Type B pancreatic cell (in vitro differentiated cells): Measurements from ENCODE around the gene KNSTRN. TPM values are rescaled to one million over a fixed set of nuclear protein-coding genes. Genes with fewer than 3 reads are reported as not detected.

Source experiments
- DNase-seq: peaks from one replicate; pipeline ENCODE4 v3.0.0; 2021; ENCODE audit warnings: mixed read lengths; ENCODE audit not compliant: unreplicated experiment; ENCODE audit errors: extremely low spot score
- H3K27ac Mint-ChIP-seq: 2 replicates; pipeline ENCODE4 v1.8.0; 2021; ENCODE audit warnings: mild to moderate bottlenecking, mixed read lengths
- H3K27me3 Mint-ChIP-seq: 2 replicates; pipeline ENCODE4 v1.8.0; 2021; ENCODE audit warnings: mixed read lengths
- H3K36me3 Mint-ChIP-seq: 2 replicates; pipeline ENCODE4 v1.8.0; 2021; ENCODE audit warnings: mixed read lengths
- H3K4me1 Mint-ChIP-seq: one replicate; pipeline ENCODE4 v1.8.0; 2021; ENCODE audit warnings: mixed read lengths; ENCODE audit not compliant: unreplicated experiment
- H3K4me3 Mint-ChIP-seq: 2 replicates; pipeline ENCODE4 v1.8.0; 2021; ENCODE audit warnings: mild to moderate bottlenecking, mixed read lengths
- H3K9me3 Mint-ChIP-seq: 2 replicates; pipeline ENCODE4 v1.8.0; 2021; ENCODE audit warnings: mixed read lengths
- CTCF ChIP-seq: fragments of 200-600 bp; sonication (generic); conservative IDR thresholded peaks from 2 replicates; pipeline ENCODE4 v1.5.0; 2021; ENCODE audit warnings: antibody characterized with exemption, mild to moderate bottlenecking
- total RNA-seq: library from RNA; stranded (reverse); gene quantifications from 2 replicates; pipeline ENCODE4 v1.2.1, GENCODE V29; 2021; ENCODE audit warnings: low replicate concordance

Gene KNSTRN
- total RNA-seq, 1 donor from 2014 or later = 52.2 TPM

DNA sequence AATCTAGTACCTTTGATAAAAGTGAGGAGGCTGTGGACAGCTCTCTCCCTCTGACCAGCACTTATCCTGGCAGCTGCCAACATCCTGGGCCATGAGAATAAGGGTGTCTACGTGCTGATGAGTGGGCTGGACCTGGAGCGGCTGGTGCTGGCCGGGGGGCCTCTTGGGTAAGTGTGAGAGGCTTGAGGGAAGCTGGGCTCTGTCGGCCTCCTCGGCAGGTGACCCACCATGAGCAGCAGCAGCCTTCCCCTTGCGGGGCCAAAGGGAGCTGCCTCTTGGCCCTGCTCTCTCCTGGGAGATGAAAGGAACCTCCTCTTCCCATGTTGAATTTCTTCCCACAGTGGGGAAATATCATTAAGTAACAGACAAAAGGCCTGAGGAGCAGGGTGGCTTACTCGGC, 32.3 kb downstream of the KNSTRN start:
- no peak for DNase-seq
- Mint-ChIP-seq H3K9me3 (no peaks in the 10 kb centered on the region), H3K27me3 (no peaks in the 10 kb centered on the region), H3K4me1 (no peaks in the 10 kb centered on the region), H3K36me3 (peaks cover 26% of the 10 kb centered on the region), H3K27ac (no peak overlapping the region), H3K4me3 (no peak overlapping the region)
- no peak for TF ChIP-seq CTCF

DNA sequence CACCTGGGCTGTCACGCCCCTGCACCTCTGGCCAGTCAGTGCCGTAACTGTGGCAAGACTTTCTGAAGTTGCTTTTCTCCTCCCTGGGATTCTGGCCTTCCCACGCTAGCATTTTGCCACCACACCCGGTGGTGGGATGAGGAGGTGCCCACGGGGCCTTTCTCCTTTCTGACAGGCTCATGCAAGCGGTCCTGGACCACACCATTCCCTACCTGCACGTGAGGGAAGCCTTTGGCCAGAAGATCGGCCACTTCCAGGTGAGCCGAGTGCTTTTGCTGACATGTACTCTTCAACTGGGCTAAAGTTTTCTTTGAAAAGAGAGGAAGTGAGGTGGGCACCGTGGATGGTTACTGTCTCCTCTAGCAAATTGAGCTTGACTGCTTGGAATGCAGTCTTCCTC, 32.7 kb downstream of the KNSTRN start:
- Mint-ChIP-seq H3K4me1 (no peaks in the 10 kb centered on the region), H3K4me3 (no peak overlapping the region), H3K27me3 (no peaks in the 10 kb centered on the region), H3K36me3 (peaks cover 26% of the 10 kb centered on the region), H3K27ac (no peak overlapping the region), H3K9me3 (no peaks in the 10 kb centered on the region)
- DNase-seq = no peak
- no peak for TF ChIP-seq CTCF

DNA sequence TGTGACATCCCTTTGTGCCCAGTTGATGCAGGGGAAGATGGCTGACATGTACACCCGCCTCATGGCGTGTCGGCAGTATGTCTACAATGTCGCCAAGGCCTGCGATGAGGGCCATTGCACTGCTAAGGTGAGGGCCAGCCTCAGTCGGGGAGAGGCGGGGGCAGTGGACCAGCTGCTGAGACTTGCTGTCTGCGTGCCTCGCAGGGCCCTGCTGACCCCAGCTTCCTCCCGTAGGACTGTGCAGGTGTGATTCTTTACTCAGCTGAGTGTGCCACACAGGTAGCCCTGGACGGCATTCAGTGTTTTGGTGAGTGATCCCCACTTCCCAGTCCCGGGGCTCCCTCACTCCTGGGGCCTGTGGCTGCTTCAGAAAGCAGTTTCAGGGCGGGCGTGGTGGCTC, 33.5 kb downstream of the KNSTRN start:
- Mint-ChIP-seq H3K27ac (no peak overlapping the region), H3K4me3 (no peak overlapping the region), H3K9me3 (no peaks in the 10 kb centered on the region), H3K4me1 (peaks cover 3% of the 10 kb centered on the region), H3K27me3 (no peaks in the 10 kb centered on the region), H3K36me3 (peaks cover 22% of the 10 kb centered on the region)
- no peak for DNase-seq
- TF ChIP-seq CTCF = no peak

DNA sequence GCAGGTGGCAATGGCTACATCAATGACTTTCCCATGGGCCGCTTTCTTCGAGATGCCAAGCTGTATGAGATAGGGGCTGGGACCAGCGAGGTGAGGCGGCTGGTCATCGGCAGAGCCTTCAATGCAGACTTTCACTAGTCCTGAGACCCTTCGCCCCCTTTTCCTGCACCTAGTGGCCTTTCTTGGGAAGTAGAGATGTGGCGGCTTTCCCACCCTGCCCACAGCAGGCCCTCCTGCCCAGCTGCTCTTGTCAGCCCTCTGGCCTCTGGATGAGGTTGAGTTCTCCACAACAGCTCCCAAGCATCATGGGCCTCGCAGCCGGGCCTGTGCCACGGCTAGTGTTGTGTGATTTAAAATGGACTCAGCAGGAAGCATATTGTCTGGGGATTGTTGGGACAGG, 35.6 kb downstream of the KNSTRN start:
- Mint-ChIP-seq H3K27me3 (no peaks in the 10 kb centered on the region), H3K27ac (no peak overlapping the region)

GRCh38 chr15:40420071-40420713, 37.7 kb downstream of the KNSTRN start:
- DNase-seq = no peak
- Mint-ChIP-seq H3K27ac (no peak overlapping the region), H3K4me1 (peaks cover 9% of the 10 kb centered on the region), H3K9me3 (no peaks in the 10 kb centered on the region), H3K36me3 (peaks cover 11% of the 10 kb centered on the region), H3K4me3 (no peak overlapping the region), H3K27me3 (no peaks in the 10 kb centered on the region)
- no peak for TF ChIP-seq CTCF

More for the DNA sequence above, 35.6 kb downstream of the KNSTRN start:
- Mint-ChIP-seq H3K4me1 (peaks cover 9% of the 10 kb centered on the region), H3K9me3 (no peaks in the 10 kb centered on the region), H3K4me3 (no peak overlapping the region), H3K36me3 (peaks cover 15% of the 10 kb centered on the region)
- no peak for DNase-seq
- TF ChIP-seq CTCF = no peak

DNA sequence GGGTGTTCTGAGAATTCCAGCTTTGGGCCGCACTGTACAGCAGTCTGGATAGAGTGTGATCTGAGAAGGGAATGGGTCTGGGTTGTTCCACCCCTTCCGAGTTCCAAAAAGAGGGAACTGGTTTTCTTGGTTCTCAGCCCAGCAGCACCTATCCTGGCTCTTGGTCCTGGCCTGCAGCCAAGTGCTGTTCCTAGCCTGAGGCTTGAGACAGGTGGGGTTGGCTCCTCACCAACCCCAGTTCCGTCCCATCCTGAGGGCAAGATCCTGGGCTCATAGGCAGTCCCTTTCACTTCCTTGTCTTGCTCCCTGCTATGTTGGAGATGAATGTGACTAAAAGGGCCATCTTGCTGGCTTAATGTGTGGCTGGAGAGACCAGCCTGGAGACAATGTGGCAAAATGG, 38.3 kb downstream of the KNSTRN start:
- H3K27ac Mint-ChIP-seq = no peak overlapping the region
- TF ChIP-seq CTCF = no peak
- H3K27me3 Mint-ChIP-seq = no peaks in the 10 kb centered on the region
- H3K4me1 Mint-ChIP-seq = peaks cover 9% of the 10 kb centered on the region
- peaks cover 8% of the 10 kb centered on the region for H3K36me3 Mint-ChIP-seq
- no peaks in the 10 kb centered on the region for H3K9me3 Mint-ChIP-seq
- H3K4me3 Mint-ChIP-seq = no peak overlapping the region
- DNase-seq = no peak
